GM23248 (cell line): ENCODE measurements around the gene ERN1. TPM values are rescaled to one million over a fixed set of nuclear protein-coding genes. Genes with fewer than 3 reads are reported as not detected.

Source experiments
- DNase-seq: peaks from one replicate; pipeline ENCODE4 v3.0.0-alpha.2; 2015
- H2AFZ ChIP-seq: fragments of 200-600 bp; sonication (generic); 2 replicates; pipeline ENCODE4 v1.6.1; 2016; ENCODE audit warnings: antibody characterized with exemption
- H3F3A ChIP-seq: fragments of 200-600 bp; sonication (generic); 2 replicates; pipeline ENCODE4 v1.6.1; 2016; ENCODE audit warnings: mild to moderate bottlenecking, antibody characterized with exemption, mixed run types; ENCODE audit not compliant: insufficient read depth
- H3K27ac ChIP-seq: fragments of 200-600 bp; sonication (generic); 2 replicates; pipeline ENCODE4 v1.5.1; 2016; ENCODE audit warnings: mild to moderate bottlenecking
- H3K27me3 ChIP-seq: fragments of 200-600 bp; sonication (generic); replicated peaks from 2 replicates; pipeline ENCODE4 v1.6.1; 2016; ENCODE audit warnings: mild to moderate bottlenecking; ENCODE audit not compliant: insufficient read depth
- H3K36me3 ChIP-seq: fragments of 200-600 bp; sonication (generic); 2 replicates; pipeline ENCODE4 v1.6.1; 2016; ENCODE audit warnings: low read depth, mild to moderate bottlenecking
- H3K4me1 ChIP-seq: fragments of 200-600 bp; sonication (generic); 2 replicates; pipeline ENCODE4 v1.6.1; 2016; ENCODE audit warnings: mild to moderate bottlenecking; ENCODE audit not compliant: insufficient read depth
- H3K4me2 ChIP-seq: fragments of 200-600 bp; sonication (generic); one replicate; pipeline ENCODE4 v1.6.1; 2016; ENCODE audit warnings: mild to moderate bottlenecking; ENCODE audit not compliant: unreplicated experiment
- H3K4me3 ChIP-seq: fragments of 200-600 bp; sonication (generic); 2 replicates; pipeline ENCODE4 v1.5.1; 2016; ENCODE audit warnings: mild to moderate bottlenecking
- H3K79me2 ChIP-seq: fragments of 200-600 bp; sonication (generic); 2 replicates; pipeline ENCODE4 v1.6.1; 2016; ENCODE audit warnings: mild to moderate bottlenecking; ENCODE audit not compliant: insufficient read depth
- H3K9ac ChIP-seq: fragments of 200-600 bp; sonication (generic); 2 replicates; pipeline ENCODE4 v1.6.1; 2016; ENCODE audit warnings: mild to moderate bottlenecking
- H3K9me2 ChIP-seq: fragments of 200-600 bp; sonication (generic); 2 replicates; pipeline ENCODE4 v1.6.1; 2016; ENCODE audit warnings: mixed run types, mild to moderate bottlenecking, moderate library complexity; ENCODE audit not compliant: insufficient read depth
- H3K9me3 ChIP-seq: fragments of 200-600 bp; sonication (generic); one replicate; pipeline ENCODE4 v1.6.1; 2017; ENCODE audit warnings: low read depth
- H4K20me1 ChIP-seq: fragments of 200-600 bp; sonication (generic); 2 replicates; pipeline ENCODE4 v1.6.0; 2016; ENCODE audit not compliant: insufficient read depth
- EZH2 ChIP-seq: fragments of 200-600 bp; sonication (generic); IDR thresholded peaks from 2 replicates; pipeline ENCODE4 v1.6.1; 2018; ENCODE audit warnings: antibody characterized with exemption, mild to moderate bottlenecking; ENCODE audit not compliant: insufficient read depth, poor library complexity, severe bottlenecking
- EZH2phosphoT487 ChIP-seq: fragments of 200-600 bp; sonication (generic); IDR thresholded peaks from 2 replicates; pipeline ENCODE4 v1.6.1; 2018; ENCODE audit warnings: antibody characterized with exemption, moderate library complexity, mild to moderate bottlenecking, low read depth; ENCODE audit not compliant: insufficient read depth
- WGBS, 2 experiments: methylation state at CpG; one replicate each; pipeline ENCODE4 v1.1.6; 2015 to 2017; ENCODE audit warnings: low lambda C conversion rate in 2 of 2, low coverage in 1 of 2; ENCODE audit errors: missing lambda C conversion rate in 2 of 2; 5-methylcytosine and 5-hydroxymethylcytosine counted together
- in situ Hi-C: fragments of 300-500 bp; cut with MboI; formaldehyde crosslinking; loops from 2 replicates; pipeline ENCODE4 v1.15.0; 2020
- polyA plus RNA-seq: library from polyadenylated mRNA; unstranded; fragments of >200 nt; fragmentation: Nextera tagmentation; extraction: Ambion mirVana; gene quantifications from 2 replicates; pipeline ENCODE4 v1.2.1, GENCODE V29; 2016
- total RNA-seq: library from RNA; depleted of rRNA; stranded (reverse); fragments of >200 nt; shearing (Covaris generic); gene quantifications from 2 replicates; pipeline ENCODE4 v1.2.3, GENCODE V29; 2014

Gene ERN1
- total and polyA plus RNA-seq, 2 experiments from 2014 or later, result 5.8 to 9.9 TPM

- Histone ChIP-seq H3K36me3 (no peaks in the 10 kb centered on the region), H3K4me2 (no peak overlapping the region), H3K4me3 (no peak overlapping the region), H3F3A (no peaks in the 10 kb centered on the region), H3K9me2 (no peaks in the 10 kb centered on the region), H3K27ac (no peak overlapping the region), H2AFZ (no peak overlapping the region), H3K9me3 (no peaks in the 10 kb centered on the region), H3K27me3 (peaks cover 20% of the 10 kb centered on the region), H3K4me1 (no peaks in the 10 kb centered on the region), H3K9ac (no peak overlapping the region), H4K20me1 (no peaks in the 10 kb centered on the region), H3K79me2 (no peaks in the 10 kb centered on the region)
- in situ Hi-C loops, result no loop called here
- WGBS, 2 experiments, result 83 to 88% methylated on average over 22 to 25 of the region's 25 CpGs
- no peak for TF ChIP-seq EZH2
- no peak for TF ChIP-seq EZH2phosphoT487
- no peak for DNase-seq
Observed at GRCh38 chr17:63999680-64000531, 130.0 kb downstream of the ERN1 start.

- Histone ChIP-seq H3K27ac (no peak overlapping the region), H3K27me3 (peaks cover 27% of the 10 kb centered on the region), H3K4me3 (peak overlapping the region; percentile 70), H4K20me1 (no peaks in the 10 kb centered on the region), H3K9me3 (no peaks in the 10 kb centered on the region), H3K4me2 (peak overlapping the region; percentile 79), H3K4me1 (no peaks in the 10 kb centered on the region), H3K36me3 (no peaks in the 10 kb centered on the region), H3K79me2 (no peaks in the 10 kb centered on the region), H2AFZ (peak overlapping the region; percentile 74), H3K9ac (peak overlapping the region; percentile 20; the same call in 1 of the 2 replicates), H3K9me2 (no peaks in the 10 kb centered on the region), H3F3A (no peaks in the 10 kb centered on the region)
- in situ Hi-C loops, result no loop called here
- WGBS, 2 experiments, result 22 to 26% methylated on average over 26 to 32 of the region's 33 CpGs
- no peak for DNase-seq
- TF ChIP-seq EZH2phosphoT487, result no peak
- no peak for TF ChIP-seq EZH2
Observed at GRCh38 chr17:63998721-63999679, 130.9 kb downstream of the ERN1 start.

- no peak within 1 kb of the TSS for H3K27ac ChIP-seq
- H4K20me1 ChIP-seq, result no peaks in the 10 kb centered on the region
- H3K4me2 ChIP-seq, result peak within 1 kb of the TSS; percentile 79
- peak within 1 kb of the TSS; percentile 70 for H3K4me3 ChIP-seq
- no peaks in the 10 kb centered on the region for H3K9me2 ChIP-seq
- no peaks in the 10 kb centered on the region for H3K9me3 ChIP-seq
- no peaks in the 10 kb centered on the region for H3F3A ChIP-seq
- WGBS, 2 experiments, result 0 to 3% methylated on average over 10 to 40 of the region's 43 CpGs
- no peaks in the 10 kb centered on the region for H3K36me3 ChIP-seq
- in situ Hi-C loops, result no loop called here
- no peaks in the 10 kb centered on the region for H3K79me2 ChIP-seq
- peak within 1 kb of the TSS; percentile 74 for H2AFZ ChIP-seq
- peak; percentile 84 for DNase-seq
- no peak for TF ChIP-seq EZH2
- no peak for TF ChIP-seq EZH2phosphoT487
- H3K27me3 ChIP-seq, result peaks cover 32% of the 10 kb centered on the region
- no peaks in the 10 kb centered on the region for H3K4me1 ChIP-seq
- peak within 1 kb of the TSS; percentile 20; the same call in 1 of the 2 replicates for H3K9ac ChIP-seq
Observed at GRCh38 chr17:63998050-63998720, 131.8 kb downstream of the ERN1 start, which contains the start of gene PRR29. TSS of gene PRR29 (plus strand) at chr17:63998351. CDS start at chr17:63998365, 14 bp downstream.
